ENCODE results near the gene NCF4. TPM values are rescaled to one million over a fixed set of nuclear protein-coding genes. Genes with fewer than 3 reads are reported as not detected.
A peak's percentile ranks its signal among the peaks of the same experiment; 100 is the strongest.

NCF4 gene
- total RNA-seq, 4 donors from 2014 or later, result 1.8 to 21.2 (median 6.3) TPM

- intact Hi-C loops (cut with DNase I; ENCODE audit: low total_unique reads), result no loop called here
- DNase-seq, result no peak
- H3K27ac ChIP-seq, result no peak overlapping the region
- H3K4me1 ChIP-seq, result no peaks in the 10 kb centered on the region
- TF ChIP-seq POLR2A (IDR thresholded peaks at IDR 0.05) (no peak), CTCF (IDR thresholded peaks at IDR 0.05) (no peak)
- H3K36me3 ChIP-seq, result no peaks in the 10 kb centered on the region
- H3K4me3 ChIP-seq, result no peak overlapping the region
- H3K9me3 ChIP-seq, result no peaks in the 10 kb centered on the region
- peaks cover 0 to 4% of the 10 kb centered on the region in 2 donors for H3K27me3 ChIP-seq
Observed at GRCh38 chr22:36850056-36850455, 10.8 kb upstream of the NCF4 start.

GRCh38 chr22:36850682-36851081, 10.1 kb upstream of the NCF4 start:
- intact Hi-C loops (cut with DNase I; ENCODE audit: low total_unique reads), result no loop called here
- no peak for TF ChIP-seq POLR2A (IDR thresholded peaks at IDR 0.05)
- TF ChIP-seq CTCF (IDR thresholded peaks at IDR 0.05), result no peak
- H3K27me3 ChIP-seq, result peaks cover 0 to 4% of the 10 kb centered on the region in 2 donors
- no peaks in the 10 kb centered on the region for H3K9me3 ChIP-seq
- no peaks in the 10 kb centered on the region for H3K36me3 ChIP-seq
- no peak for DNase-seq
- H3K4me3 ChIP-seq, result no peak overlapping the region
- no peaks in the 10 kb centered on the region for H3K4me1 ChIP-seq
- no peak overlapping the region for H3K27ac ChIP-seq

GRCh38 chr22:36852056-36852973, 8.5 kb upstream of the NCF4 start:
- Histone ChIP-seq H3K4me3 (no peak overlapping the region), H3K9me3 (no peaks in the 10 kb centered on the region), H3K27ac (no peak overlapping the region), H3K4me1 (peaks cover 0 to 4% of the 10 kb centered on the region in 2 donors), H3K27me3 (no peaks in the 10 kb centered on the region), H3K36me3 (no peaks in the 10 kb centered on the region)
- TF ChIP-seq CTCF (IDR thresholded peaks at IDR 0.05) (no peak), POLR2A (IDR thresholded peaks at IDR 0.05) (no peak)
- no peak for DNase-seq
- intact Hi-C loops (cut with DNase I; ENCODE audit: low total_unique reads), result no loop called here

GRCh38 chr22:36853407-36854099, 7.3 kb upstream of the NCF4 start:
- Histone ChIP-seq H3K9me3 (no peaks in the 10 kb centered on the region), H3K27me3 (no peaks in the 10 kb centered on the region), H3K4me3 (no peak overlapping the region), H3K36me3 (no peaks in the 10 kb centered on the region), H3K27ac (no peak overlapping the region), H3K4me1 (peaks cover 0 to 4% of the 10 kb centered on the region in 2 donors)
- DNase-seq, result peak; percentile 31 to 37
- intact Hi-C loops (cut with DNase I; ENCODE audit: low total_unique reads), result no loop called here
- TF ChIP-seq CTCF (IDR thresholded peaks at IDR 0.05) (peak in 2 of 4 experiments; percentile 11 to 14), POLR2A (IDR thresholded peaks at IDR 0.05) (no peak)

GRCh38 chr22:36855478-36855877, 5.3 kb upstream of the NCF4 start:
- TF ChIP-seq POLR2A (IDR thresholded peaks at IDR 0.05), result no peak
- Histone ChIP-seq H3K36me3 (no peaks in the 10 kb centered on the region), H3K4me1 (peaks cover 0 to 4% of the 10 kb centered on the region in 2 donors), H3K9me3 (no peaks in the 10 kb centered on the region), H3K4me3 (no peak overlapping the region), H3K27ac (no peak overlapping the region), H3K27me3 (no peaks in the 10 kb centered on the region)
- intact Hi-C loops (cut with DNase I; ENCODE audit: low total_unique reads), result no loop called here
- no peak for DNase-seq

All from uterus (tissue), 4 donors.